ENCODE results near the gene NCAM1.

DNA sequence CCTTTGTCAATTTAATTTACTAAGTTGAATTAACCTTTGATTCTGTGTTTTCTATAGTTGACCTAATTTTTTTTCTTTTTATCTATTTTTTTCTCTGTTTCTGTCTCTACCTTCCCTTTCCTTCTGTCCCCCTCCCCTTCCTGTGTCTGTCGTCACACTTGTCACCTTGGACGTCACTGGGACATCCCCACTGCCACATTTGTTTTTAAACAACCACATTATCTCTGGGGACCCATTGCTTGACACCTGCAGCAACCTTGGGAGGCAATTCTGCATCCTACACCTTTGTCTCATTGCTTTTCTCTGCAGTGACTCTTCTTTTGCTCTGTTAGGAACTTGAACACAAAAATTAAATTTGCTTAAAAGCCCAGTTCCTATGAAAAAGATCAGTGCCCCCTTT is 301.4 kb downstream of the NCAM1 start:
- TF ChIP-seq, protein P1, sequence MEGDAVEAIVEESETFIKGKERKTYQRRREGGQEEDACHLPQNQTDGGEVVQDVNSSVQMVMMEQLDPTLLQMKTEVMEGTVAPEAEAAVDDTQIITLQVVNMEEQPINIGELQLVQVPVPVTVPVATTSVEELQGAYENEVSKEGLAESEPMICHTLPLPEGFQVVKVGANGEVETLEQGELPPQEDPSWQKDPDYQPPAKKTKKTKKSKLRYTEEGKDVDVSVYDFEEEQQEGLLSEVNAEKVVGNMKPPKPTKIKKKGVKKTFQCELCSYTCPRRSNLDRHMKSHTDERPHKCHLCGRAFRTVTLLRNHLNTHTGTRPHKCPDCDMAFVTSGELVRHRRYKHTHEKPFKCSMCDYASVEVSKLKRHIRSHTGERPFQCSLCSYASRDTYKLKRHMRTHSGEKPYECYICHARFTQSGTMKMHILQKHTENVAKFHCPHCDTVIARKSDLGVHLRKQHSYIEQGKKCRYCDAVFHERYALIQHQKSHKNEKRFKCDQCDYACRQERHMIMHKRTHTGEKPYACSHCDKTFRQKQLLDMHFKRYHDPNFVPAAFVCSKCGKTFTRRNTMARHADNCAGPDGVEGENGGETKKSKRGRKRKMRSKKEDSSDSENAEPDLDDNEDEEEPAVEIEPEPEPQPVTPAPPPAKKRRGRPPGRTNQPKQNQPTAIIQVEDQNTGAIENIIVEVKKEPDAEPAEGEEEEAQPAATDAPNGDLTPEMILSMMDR (IDR thresholded peaks at IDR 0.05): no peak
- no peak for TF ChIP-seq POLR2A (IDR thresholded peaks at IDR 0.05)

All from Peyer's patch (tissue), 4 donors.